ENCODE results near the gene ZDHHC11B. TPM values are rescaled to one million over a fixed set of nuclear protein-coding genes. Genes with fewer than 3 reads are reported as not detected.
"Not testable (repeated sequence)": the region's sequence is repeated elsewhere in the genome, so short reads cannot be mapped to it uniquely, and the experiment has no call there.

ZDHHC11B gene
- total RNA-seq, 1 experiment from 2014 or later: 2.3 TPM

DNA sequence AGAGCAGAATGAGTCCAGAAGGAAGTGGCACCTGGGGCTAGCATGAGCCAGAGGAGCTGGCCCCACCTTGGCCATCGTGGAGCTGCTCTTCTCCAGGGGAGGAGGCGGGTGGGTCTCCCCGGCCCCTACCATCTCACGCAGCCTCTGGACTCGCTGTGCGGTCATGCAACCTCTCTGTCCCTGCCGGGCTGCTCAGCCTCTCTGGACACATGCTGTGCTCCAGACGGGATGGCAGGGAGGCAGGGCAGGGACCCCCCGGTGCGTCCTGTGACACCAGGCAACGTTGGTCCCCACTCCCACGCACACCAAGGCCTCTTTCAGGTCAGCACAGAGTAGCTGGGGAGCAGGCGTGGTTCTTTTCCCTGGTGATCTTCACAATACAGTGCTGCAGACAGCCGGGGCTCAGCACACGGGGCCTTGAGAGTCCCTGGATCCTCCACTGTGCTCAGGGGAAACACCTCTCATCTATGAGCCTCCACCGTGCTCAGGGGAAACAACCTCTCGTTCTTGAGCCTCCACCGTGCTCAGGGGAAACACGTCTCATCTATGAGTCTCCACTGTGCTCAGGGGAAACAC is 30.9 kb downstream of the ZDHHC11B start:
- DNase-seq (ENCODE audit: low spot score): not testable (repeated sequence)

DNA sequence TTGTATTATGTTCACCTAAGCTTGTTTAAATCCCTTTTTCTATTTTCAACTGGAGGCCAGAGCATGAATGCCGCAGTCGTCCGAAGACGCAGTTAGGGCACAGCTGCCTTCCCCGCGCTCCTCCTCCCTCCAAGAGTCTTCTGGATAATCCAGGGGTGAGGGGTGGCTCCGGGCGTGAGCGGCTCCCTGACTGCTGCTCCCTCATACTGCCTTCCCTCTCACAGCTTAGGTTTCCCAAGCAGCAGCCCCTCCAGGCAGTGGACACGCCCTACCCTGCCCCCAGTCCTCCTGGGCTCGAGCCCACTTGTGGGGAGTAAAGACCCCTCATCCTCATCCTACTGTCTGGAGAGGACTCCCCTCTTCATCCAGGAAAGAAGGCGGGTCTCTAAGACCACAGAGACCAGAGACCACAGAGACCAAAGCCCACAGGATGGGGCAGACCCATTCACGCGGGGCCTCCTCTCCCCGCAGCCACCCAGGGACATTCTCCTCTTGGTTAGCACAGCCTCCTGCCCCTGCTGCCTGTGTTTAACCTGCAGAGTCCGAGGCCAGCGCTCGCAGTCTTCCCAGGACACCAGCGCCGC is 31.9 kb downstream of the ZDHHC11B start:
- DNase-seq (ENCODE audit: low spot score): not testable (repeated sequence)

DNA sequence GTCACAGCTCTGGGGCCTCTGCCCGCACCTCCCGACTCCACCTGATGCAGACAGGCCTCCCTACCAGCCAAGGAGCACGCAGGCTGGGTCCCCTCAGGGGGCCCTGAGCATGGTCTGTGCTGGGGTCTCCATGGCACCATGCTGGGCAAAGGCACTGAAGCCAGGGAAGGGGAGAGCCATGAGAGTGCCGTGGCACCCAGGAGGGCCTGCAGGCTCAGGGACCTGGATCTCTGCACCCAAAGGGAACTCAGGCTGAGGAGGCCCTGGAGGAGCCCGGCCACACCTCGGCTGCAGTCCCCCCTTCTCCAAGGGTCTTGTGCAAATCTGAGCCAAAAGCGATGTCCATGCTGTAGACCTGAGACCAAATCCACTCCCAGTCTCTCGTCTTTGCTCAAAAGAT is 32.5 kb downstream of the ZDHHC11B start:
- DNase-seq (ENCODE audit: low spot score): not testable (repeated sequence)

DNA sequence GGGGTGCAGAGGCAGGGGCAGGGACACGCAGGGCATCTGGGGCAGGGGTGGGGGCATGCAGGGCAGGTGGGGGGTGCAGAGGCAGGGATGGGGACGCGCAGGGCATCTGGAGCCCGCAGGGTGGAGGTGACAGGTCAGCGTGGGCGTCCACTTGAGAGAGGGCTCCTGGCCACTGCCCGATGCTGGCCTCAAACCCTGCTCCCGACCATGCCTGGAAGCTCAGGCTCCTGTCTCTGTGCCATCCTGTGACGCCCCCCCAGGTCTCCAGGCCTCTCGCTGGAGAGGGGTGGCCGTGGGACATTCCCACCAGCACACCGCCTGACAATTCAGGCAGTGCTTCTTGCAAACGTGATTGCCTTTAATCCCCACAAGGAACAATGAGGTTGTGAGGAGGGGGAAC is 33.0 kb downstream of the ZDHHC11B start:
- DNase-seq (ENCODE audit: low spot score): no peak

DNA sequence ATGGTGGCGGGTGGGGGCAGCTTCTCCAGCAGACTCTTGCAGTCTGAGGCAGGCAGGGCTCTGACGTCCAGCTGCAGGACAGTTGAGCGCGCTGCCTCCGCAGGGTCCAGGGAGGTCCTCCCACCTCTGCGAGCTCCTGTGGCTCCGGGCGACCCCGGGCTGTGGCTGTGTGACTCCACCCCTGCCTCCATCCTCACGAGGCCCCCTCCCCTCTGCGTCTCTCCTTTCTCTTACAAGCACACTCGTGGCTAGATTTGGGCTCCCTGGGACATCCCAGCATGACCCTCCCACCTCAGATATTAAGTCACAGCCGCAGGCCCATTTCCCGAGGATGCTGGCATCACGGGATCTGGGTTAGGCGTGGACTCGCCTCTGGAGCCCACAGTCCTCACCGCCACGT is 34.3 kb downstream of the ZDHHC11B start:
- not testable (repeated sequence) for DNase-seq (ENCODE audit: low spot score)

DNA sequence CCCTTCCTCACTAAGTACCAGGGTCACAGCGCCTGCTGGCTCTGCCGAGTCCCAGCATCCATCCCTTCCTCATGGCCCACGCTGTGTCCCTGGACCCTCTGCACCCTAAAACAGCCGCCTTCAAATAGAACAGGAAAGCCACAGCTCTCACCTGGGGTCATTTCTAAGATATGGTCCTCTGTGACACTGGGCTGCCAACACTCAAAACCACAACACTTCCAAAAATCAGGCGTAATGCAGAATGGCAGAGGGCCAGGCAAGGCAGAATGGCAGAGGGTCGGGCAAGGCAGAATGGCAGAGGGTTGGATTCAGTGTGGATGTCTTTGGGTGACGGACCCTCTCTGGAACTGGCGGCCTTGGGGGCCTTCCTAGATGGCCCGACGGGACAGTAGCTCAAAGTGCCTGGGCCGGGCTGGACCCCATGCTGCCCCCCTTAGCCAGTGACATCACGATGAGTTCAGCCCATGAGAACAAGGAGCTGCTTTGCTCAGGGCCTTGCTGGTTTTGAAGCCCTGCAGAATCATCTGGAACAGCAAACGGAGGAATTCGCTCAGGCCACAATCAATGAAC is 35.3 kb downstream of the ZDHHC11B start:
- DNase-seq (ENCODE audit: low spot score): no peak

DNA sequence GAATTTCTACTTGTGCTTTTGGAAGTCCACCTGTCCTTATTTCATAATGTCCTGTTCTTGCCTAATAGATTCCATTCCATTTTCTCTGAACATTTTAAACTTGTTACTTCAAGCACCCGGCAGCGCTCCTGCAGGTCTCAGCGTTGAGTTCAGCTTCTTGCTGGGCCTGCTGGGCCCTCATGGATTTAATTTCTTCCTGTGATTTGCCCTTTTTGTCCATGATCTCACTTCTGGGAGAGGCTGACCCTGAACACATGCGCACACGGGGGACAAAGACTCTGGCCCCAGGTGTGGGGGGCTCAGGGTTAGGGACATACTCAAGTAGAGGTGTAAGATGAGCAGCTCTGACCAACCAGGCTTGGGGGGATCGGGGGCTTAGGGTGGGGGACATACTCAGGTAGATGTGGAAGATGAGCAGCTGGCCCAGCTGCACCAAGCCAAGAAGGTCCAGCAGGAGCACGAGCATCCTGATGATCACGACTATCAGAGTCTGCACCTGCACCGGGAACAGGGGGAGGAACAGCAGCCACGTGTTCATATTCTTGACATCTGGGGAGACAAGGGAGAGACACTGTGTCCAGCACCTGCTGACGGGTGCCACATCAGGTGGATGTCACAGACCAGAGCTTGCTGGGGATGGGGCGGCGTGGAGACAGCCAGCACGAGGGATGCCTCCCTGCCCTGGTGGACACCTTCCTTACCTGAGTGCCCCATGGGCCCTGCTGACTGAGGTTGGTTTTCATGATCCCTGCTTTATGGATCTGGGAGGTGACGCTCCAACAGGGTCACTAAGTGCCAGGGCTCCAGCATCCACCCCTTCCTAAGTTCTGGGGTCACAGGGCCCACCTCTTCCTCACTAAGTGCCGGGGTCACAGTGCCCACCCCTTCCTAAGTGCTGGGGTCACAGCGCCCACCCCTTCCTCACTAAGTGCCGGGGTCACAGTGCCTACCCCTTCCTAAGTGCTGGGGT is 36.2 kb downstream of the ZDHHC11B start:
- not testable (repeated sequence) for DNase-seq (ENCODE audit: low spot score)

DNA sequence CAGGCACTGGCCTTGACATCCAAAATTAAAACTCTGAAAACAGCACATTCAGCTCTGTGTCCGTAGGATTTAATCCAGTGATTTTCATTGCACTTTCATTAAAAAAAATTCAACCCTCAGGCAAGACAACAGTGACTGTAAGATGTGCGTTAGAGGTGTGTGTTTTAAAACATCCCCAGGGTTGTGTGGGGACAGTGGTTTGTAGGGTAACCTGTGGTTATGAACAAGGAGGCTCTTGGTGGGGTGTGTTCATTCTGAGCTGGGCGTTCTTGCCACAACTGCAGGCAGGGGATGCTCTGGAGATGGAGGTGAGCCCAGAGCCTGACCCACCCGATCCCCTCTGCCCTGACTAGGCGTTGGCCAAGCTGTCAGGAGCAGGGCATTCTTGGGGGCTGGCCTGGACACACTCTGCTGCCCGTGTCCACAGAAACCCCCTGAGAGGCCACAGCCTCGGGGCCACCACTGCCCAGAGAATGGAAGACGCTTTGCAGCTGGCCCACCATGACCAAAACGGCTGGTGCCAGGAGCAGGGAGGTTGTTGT is 37.2 kb downstream of the ZDHHC11B start:
- DNase-seq (ENCODE audit: low spot score): not testable (repeated sequence)

DNA sequence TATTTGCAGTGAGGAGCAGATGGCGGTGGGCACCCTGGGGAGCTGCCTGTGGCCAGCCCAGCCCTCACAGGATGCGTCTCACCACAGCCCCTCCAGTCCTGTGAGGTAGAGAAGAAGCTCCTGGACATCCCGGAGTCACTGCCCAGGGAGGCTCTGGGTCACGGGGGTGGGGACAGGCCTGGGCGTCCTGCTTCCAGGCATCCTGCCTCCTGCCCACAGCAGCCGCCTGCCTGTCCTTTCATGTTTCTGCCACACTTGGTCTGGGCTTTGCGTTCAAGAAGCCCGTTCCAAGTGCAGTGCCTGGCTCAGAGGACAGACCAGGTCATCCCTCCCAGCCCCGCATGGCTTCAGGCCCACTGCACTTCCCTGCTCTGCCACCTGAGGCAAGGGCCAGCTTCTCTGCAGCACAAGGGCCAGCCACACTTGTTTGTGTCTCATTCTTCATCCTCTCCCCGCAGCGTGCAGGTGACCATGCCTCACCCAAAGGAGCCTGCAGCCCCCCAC is 38.2 kb downstream of the ZDHHC11B start:
- DNase-seq (ENCODE audit: low spot score): no peak

DNA sequence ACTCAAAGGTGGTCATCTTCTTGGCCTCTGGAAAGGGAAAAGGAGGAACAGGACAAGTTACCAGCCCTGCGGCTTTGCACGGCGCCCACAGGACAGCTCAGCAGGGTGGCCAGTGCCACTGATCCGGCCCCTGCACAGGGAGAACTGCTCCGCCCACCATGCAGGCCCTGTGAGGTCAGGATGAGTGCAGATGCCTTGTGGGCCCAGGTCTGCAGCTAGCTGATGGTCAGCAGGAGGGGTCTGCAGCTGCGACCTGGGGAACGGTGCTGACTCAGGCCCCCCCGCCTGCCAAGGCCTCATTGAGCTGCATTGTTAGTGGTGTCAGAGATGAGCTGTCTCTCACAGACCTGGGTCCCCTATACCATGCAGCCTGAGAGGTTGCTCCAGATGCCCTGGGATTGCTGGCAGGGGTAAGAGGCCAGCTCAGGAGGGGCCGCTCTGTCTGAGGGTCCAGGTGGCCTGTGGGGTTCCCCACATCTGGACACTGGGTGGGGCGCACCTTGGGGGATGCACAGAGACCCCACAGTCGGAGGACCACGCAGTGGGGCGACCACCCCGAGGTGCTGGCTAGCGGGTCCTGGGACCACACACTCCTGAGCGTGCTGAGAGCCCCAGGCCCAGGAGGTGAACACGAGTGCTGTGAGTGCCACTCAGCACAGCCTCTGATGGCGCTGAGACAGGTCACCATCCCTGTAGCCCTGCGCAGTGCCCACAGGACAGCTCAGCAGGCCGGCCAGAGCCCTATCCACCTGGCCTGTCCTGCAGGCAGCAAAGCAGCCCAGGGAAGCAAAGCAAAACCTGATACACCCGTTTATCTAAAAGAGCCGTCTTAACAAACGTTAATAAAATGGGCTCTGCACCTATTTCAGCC is 39.0 kb downstream of the ZDHHC11B start:
- not testable (repeated sequence) for DNase-seq (ENCODE audit: low spot score)

DNA sequence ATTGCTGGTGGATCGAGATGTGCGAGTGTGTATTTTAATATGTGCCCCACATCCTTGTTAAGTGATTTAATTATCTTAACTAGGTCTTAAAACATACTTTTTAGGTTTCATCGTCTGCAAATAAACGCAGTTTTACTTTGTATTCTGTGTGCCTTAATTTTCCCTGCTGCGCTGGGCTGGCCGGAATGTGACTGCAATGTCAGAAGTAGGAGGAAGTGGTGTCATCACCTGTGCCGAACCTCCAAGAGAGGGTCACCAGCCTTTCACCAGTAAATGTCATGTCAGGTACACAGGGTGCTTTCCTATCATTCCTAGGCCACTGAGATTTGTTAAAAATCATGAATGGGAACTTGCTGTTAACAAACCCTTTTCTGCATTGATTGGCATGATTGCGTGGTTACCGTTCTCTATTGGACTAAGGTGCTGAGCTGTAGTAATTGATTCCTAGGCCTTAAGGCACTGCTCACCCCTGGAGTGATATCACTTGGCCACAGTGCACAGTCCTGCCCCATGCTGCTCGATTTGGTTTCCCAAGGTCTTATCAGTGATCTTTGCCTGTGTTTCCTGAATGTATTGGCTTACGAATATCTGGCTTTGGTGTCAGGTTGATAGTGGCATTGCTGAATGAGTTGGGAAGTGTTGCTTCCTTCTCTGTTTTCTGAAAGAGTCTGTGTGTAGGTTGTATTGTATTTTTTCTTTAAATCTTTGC is 40.7 kb downstream of the ZDHHC11B start:
- not testable (repeated sequence) for DNase-seq (ENCODE audit: low spot score)

DNA sequence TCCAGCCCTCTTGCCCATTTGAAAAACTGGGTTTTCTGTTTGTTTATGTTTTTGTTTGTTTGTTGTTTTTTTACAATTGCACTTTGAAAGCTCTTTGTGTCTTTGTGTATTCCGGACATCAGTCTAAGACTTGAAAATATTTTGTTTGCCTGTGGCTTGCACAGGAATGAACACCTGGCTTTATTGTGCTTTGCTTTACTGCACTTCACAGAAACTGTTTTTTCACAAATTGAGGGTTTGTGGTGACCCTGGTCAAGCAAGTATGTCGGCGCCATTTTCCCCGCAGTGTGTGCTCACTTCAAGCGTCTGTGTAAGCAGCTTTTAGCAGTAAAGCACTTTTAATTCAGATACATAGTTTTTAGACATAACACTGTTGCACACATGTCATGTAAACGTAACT is 42.3 kb downstream of the ZDHHC11B start:
- not testable (repeated sequence) for DNase-seq (ENCODE audit: low spot score)

DNA sequence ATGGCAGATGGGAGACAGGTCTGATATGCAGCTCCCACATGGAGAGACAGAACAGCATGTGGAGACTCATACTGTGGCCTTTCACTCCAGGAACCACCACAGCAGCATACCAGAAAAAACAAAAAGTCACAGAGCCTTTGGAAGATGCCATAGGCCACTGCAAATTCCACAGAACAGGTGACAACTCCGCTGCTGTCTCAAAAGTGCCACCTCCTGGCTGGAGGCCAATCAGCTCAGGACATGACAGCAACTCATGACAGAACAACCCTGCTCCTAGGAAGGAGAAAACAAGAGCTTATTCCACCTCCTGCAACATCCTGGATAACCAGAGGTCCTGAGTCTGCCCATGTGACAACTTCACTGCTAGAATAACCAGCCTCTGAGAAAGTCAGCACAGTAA is 50.4 kb downstream of the ZDHHC11B start:
- not testable (repeated sequence) for DNase-seq (ENCODE audit: low spot score)

DNA sequence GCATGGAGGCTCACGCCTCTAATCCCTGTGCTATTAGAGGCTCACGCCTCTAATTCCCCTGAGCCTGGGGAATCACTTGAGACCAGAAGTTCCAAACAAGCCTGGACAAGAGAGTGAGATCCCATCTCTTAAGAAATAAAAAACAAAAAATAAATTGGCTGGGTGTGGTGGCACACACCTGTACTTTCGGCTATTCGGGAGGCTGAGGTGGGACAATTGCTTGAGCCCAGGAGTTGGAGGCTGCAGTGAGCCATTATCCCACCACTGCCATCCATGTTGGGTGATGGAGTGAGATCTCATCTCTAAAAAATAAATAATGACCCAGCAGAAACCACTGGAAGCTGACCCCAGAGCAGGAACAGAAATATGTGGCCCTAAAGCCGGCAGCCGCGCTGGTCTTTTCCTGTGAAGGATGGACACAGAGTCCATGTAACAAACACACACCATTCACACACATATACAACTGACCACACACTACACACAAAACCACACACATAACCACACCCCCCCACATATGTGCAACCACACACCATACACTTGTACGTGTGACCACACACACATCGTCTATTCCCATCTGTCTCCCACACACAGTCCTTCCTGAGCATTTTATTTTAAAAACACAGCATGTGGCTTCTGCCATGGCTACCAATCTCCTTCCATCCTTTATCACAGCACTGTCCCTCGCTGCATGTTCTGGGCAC is 51.6 kb downstream of the ZDHHC11B start:
- not testable (repeated sequence) for DNase-seq (ENCODE audit: low spot score)

DNA sequence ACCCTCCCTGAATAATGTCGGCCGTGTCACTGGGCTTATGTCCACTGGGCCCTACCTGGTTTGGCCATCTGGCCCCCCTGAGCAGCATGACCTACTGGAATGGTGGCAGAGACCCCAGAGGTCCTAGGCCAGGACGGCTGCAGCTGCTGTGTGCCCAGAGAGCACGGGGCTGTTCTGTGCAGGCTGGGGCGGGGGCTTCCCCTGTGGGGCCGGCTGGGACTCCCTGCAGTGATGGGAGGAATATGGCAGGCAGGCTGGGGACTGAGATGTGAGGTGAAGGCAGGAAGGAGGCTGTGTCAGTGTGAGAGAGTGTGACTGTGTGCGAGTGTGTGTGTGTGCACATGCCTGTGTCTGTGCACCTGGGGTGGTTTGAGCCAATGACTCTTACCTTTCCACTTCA is 55.3 kb downstream of the ZDHHC11B start:
- not testable (repeated sequence) for DNase-seq (ENCODE audit: low spot score)

DNA sequence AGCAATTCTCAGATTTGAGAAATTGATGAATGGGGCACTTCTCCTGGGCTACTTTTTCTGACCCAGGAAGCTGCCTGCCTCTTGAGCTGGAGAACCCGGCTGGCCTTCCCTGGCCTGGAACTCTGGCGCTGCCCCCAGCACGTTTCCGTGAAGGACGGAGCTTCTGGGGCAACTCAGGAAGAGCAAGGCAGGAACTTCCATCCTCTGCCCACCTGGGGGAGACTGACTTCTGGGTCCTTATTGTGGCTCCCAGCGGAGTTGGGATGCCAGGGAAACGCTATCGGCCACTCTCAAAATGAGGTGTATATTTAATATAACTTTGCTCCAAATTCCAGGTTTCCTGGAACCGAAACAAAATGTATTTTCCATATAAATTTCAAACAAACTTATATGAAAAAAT is 57.4 kb downstream of the ZDHHC11B start:
- not testable (repeated sequence) for DNase-seq (ENCODE audit: low spot score)

DNA sequence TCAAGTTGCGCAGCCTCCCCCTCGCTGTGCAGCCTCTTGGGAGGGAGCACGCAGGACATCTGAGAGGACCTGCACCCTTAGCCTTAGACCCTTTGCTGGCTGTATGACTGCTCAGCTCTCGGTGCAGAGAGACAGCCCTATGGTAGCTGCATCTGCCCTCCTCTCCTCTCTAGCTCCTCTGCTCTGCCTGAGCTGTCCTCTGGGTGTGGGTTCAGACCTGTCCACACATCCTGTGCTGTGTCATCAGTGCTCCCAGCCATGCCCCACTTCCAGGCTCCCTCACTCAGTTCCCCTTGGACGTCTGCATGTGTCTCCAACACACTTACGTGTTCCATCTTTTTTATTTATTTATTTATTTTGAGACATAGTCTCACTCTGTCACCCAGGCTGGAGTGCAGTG is 60.7 kb downstream of the ZDHHC11B start:
- DNase-seq (ENCODE audit: low spot score): not testable (repeated sequence)

DNA sequence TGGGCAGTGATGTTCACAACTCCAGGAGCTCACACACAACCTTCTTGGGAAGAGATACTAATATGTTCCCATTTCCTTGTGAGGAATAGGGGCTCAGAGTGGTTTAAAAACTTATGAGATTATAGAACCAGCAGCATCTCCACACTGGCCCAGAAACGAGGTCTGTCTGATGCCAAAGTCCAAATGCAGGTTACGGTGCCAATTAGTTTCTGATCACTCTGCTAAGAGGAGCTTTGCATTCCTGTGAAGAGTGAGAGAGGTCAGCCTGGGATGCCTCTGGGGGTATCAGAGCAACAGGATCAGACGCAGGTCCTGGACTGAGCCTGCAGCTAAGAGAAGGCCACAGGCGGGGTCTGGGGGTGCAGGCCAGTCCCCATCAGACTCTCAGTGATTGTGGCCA is 61.2 kb downstream of the ZDHHC11B start:
- not testable (repeated sequence) for DNase-seq (ENCODE audit: low spot score)

DNA sequence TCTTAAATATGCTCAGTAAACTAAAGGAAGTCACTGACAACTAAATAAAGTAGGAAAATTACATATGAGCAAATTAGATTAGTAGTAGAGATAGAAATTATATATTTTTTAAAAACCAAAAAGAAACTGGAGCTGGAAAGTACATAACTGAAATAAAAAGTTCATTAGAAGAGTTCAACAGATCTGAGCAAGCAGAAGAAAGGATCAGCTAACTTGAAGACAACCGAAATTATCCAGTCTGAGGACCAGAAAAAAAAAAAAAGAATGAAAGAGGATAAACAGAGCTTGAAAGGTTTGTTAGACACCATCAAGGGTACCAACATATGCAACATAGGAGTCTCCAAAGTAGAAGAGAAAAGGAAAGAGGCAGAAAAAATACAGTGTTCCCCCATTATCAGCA is 65.2 kb downstream of the ZDHHC11B start:
- not testable (repeated sequence) for DNase-seq (ENCODE audit: low spot score)
